SK-N-SH (cell line): ENCODE results near the gene HDAC4.

Experiments used
- CHD2 ChIP-seq: fragments of 150-350 bp; IDR thresholded peaks from 2 replicates; pipeline ENCODE4 v1.6.1; 2018; ENCODE audit warnings: low read length; ENCODE audit not compliant: partially characterized antibody
- CTCF ChIP-seq: fragments of 200-600 bp; sonication (generic); IDR thresholded peaks from 2 replicates; pipeline ENCODE4 v1.6.1; 2017; ENCODE audit warnings: antibody characterized with exemption, mild to moderate bottlenecking, moderate library complexity
- EZH2phosphoT487 ChIP-seq: fragments of 200-600 bp; sonication (generic); IDR thresholded peaks from 2 replicates; pipeline ENCODE4 v1.6.1; 2017; ENCODE audit warnings: low read depth, mixed run types, mild to moderate bottlenecking, antibody characterized with exemption, moderate library complexity, borderline replicate concordance
- FOXJ3 ChIP-seq: sonication (generic); formaldehyde crosslinking; IDR thresholded peaks from 2 replicates; pipeline ENCODE4 v1.5.1; 2020; ENCODE audit warnings: mild to moderate bottlenecking, missing genetic modification reagents
- MEF2A ChIP-seq: IDR thresholded peaks from 2 replicates; pipeline ENCODE4 v1.4.0; 2012; ENCODE audit warnings: low read depth, borderline replicate concordance
- NFIC ChIP-seq: IDR thresholded peaks from 2 replicates; pipeline ENCODE4 v1.4.0; 2012; ENCODE audit warnings: borderline replicate concordance
- POLR2AphosphoS5 ChIP-seq: IDR thresholded peaks from 2 replicates; pipeline ENCODE4 v1.6.1; 2012; ENCODE audit warnings: low read depth, low read length
- RCOR1 ChIP-seq: fragments of 150-350 bp; IDR thresholded peaks from 2 replicates; pipeline ENCODE4 v1.6.1; 2017; ENCODE audit warnings: antibody characterized with exemption, low read length
- YY1 ChIP-seq: IDR thresholded peaks from 2 replicates; pipeline ENCODE4 v1.4.0; 2012; ENCODE audit warnings: low read depth, mild to moderate bottlenecking
- ZBTB33 ChIP-seq: IDR thresholded peaks from 2 replicates; pipeline ENCODE4 v1.4.0; 2012; ENCODE audit warnings: low read depth, borderline replicate concordance

GRCh38 chr2:239365782-239366435 is 34.9 kb downstream of the HDAC4 start:
- TF ChIP-seq CTCF, result no peak
- TF ChIP-seq YY1, result no peak
- TF ChIP-seq CHD2, result no peak
- TF ChIP-seq POLR2AphosphoS5, result no peak
- no peak for TF ChIP-seq RCOR1
- TF ChIP-seq NFIC, result no peak
- TF ChIP-seq MEF2A, result no peak
- TF ChIP-seq EZH2phosphoT487, result no peak
- no peak for TF ChIP-seq ZBTB33
- TF ChIP-seq FOXJ3 (CRISPR knock-in tag), result no peak
